A673 (cell line): ENCODE data around the gene ENTREP1. TPM values are rescaled to one million over a fixed set of nuclear protein-coding genes. Genes with fewer than 3 reads are reported as not detected.

ENCODE experiments used
- BruUV-seq: library from RNA; stranded (reverse); fragments of 400-500 nt; replicated peaks from 2 replicates; lab custom pipeline; 2021; lab: Mats Ljungman, UMichigan
- CTCF ChIA-PET: fragments of 300-600 bp; sonication (Branson Sonifier 250); formaldehyde crosslinking; loops from one replicate; lab custom pipeline; 2022; ENCODE audit warnings: antibody characterized with exemption; lab: Charles Lee
- POLR2A ChIA-PET: fragments of 300-600 bp; sonication (Branson Sonifier 250); formaldehyde crosslinking; loops from one replicate; lab custom pipeline; 2022; ENCODE audit warnings: antibody characterized with exemption; ENCODE audit not compliant: low non-redundant PET; lab: Charles Lee
- DNase-seq: peaks from one replicate; pipeline ENCODE4 v3.0.0-alpha.2; 2015; ENCODE audit warnings: low spot score
- H3K27ac ChIP-seq: fragments of 200-600 bp; sonication (generic); 2 replicates; pipeline ENCODE4 v1.5.1; 2016; ENCODE audit warnings: mixed run types, low read depth, mild to moderate bottlenecking, mixed read lengths, antibody characterized with exemption, low read length; ENCODE audit not compliant: poor library complexity, severe bottlenecking
- H3K27me3 ChIP-seq: fragments of 200-600 bp; sonication (generic); replicated peaks from 2 replicates; pipeline ENCODE4 v1.6.1; 2017; ENCODE audit warnings: mixed run types, low read depth, mild to moderate bottlenecking, mixed read lengths, antibody characterized with exemption, low read length; ENCODE audit not compliant: insufficient read depth, poor library complexity
- H3K36me3 ChIP-seq: fragments of 200-600 bp; sonication (generic); 2 replicates; pipeline ENCODE4 v1.6.1; 2016; ENCODE audit warnings: mixed run types, mild to moderate bottlenecking, mixed read lengths, antibody characterized with exemption, low read length; ENCODE audit not compliant: insufficient read depth, poor library complexity, severe bottlenecking
- H3K4me1 ChIP-seq: fragments of 200-600 bp; sonication (generic); 2 replicates; pipeline ENCODE4 v1.6.1; 2017; ENCODE audit warnings: mixed run types, mild to moderate bottlenecking, mixed read lengths, antibody characterized with exemption, low read length; ENCODE audit not compliant: insufficient read depth, poor library complexity, severe bottlenecking
- H3K4me3 ChIP-seq: fragments of 200-600 bp; sonication (generic); 2 replicates; pipeline ENCODE4 v1.5.1; 2016; ENCODE audit warnings: low read depth, mixed run types, mild to moderate bottlenecking, mixed read lengths, low read length; ENCODE audit not compliant: poor library complexity, severe bottlenecking
- H3K9me3 ChIP-seq: fragments of 200-600 bp; sonication (generic); 2 replicates; pipeline ENCODE4 v1.6.1; 2016; ENCODE audit warnings: mixed run types, low read depth, mild to moderate bottlenecking, mixed read lengths, antibody characterized with exemption, low read length; ENCODE audit not compliant: poor library complexity, severe bottlenecking
- CTCF ChIP-seq: fragments of 300-800, 200-600 bp; sonication (generic); conservative IDR thresholded peaks from 2 replicates; pipeline ENCODE4 v1.5.1; 2017; ENCODE audit warnings: low read depth, mild to moderate bottlenecking, antibody characterized with exemption, low read length, moderate library complexity, mixed read lengths
- EZH2 ChIP-seq: fragments of 200-600 bp; sonication (generic); IDR thresholded peaks from 2 replicates; pipeline ENCODE4 v1.6.1; 2017; ENCODE audit warnings: borderline replicate concordance, low read depth, mild to moderate bottlenecking, mixed read lengths, antibody characterized with exemption, low read length; ENCODE audit not compliant: poor library complexity, severe bottlenecking
- intact Hi-C: fragments of 100-400 bp; cut with micrococcal nuclease; formaldehyde crosslinking; loops from one replicate; pipeline ENCODE4 v1.10.0; 2022; ENCODE audit not compliant: unreplicated experiment
- total RNA-seq: library from RNA; stranded (reverse); gene quantifications from 2 replicates; pipeline ENCODE4 v1.2.3, GENCODE V29; 2021

The ENTREP1 gene
- total RNA-seq, 1 experiment from 2014 or later = not detected

GRCh38 chr9:69319324-69320025 lies 5.5 kb upstream of the ENTREP1 start:
- POLR2A ChIA-PET = interaction anchor here (0.6 kb wide), 1 partner anchor 603 kb away, joined by 3 read pairs; no protein-coding TSS in a partner anchor
- H3K27ac ChIP-seq = no peak overlapping the region
- H3K4me3 ChIP-seq = no peak overlapping the region
- H3K27me3 ChIP-seq = peaks cover 43% of the 10 kb centered on the region
- no peak for DNase-seq
- H3K9me3 ChIP-seq = no peaks in the 10 kb centered on the region
- CTCF ChIA-PET = no interaction called here
- no TSS peak for BruUV-seq
- intact Hi-C loops = no loop called here
- TF ChIP-seq CTCF = no peak
- TF ChIP-seq EZH2 = no peak
- H3K4me1 ChIP-seq = no peaks in the 10 kb centered on the region
- no peaks in the 10 kb centered on the region for H3K36me3 ChIP-seq

GRCh38 chr9:69322256-69322655 lies 2.8 kb upstream of the ENTREP1 start:
- TF ChIP-seq EZH2 (no peak), CTCF (no peak)
- no peak for DNase-seq
- no TSS peak for BruUV-seq
- no peak overlapping the region for H3K27ac ChIP-seq
- peaks cover 67% of the 10 kb centered on the region for H3K27me3 ChIP-seq
- H3K4me1 ChIP-seq = no peaks in the 10 kb centered on the region
- H3K9me3 ChIP-seq = no peaks in the 10 kb centered on the region
- no peak overlapping the region for H3K4me3 ChIP-seq
- H3K36me3 ChIP-seq = no peaks in the 10 kb centered on the region
- intact Hi-C loops = no loop called here
- POLR2A ChIA-PET = no interaction called here
- CTCF ChIA-PET = no interaction called here

GRCh38 chr9:69323861-69324260 lies 1.2 kb upstream of the ENTREP1 start:
- no TSS peak for BruUV-seq
- TF ChIP-seq EZH2 = no peak
- TF ChIP-seq CTCF = no peak
- Histone ChIP-seq H3K27me3 (peaks cover 82% of the 10 kb centered on the region), H3K4me3 (no peak overlapping the region), H3K36me3 (no peaks in the 10 kb centered on the region), H3K9me3 (no peaks in the 10 kb centered on the region), H3K27ac (no peak overlapping the region), H3K4me1 (no peaks in the 10 kb centered on the region)
- CTCF ChIA-PET = no interaction called here
- POLR2A ChIA-PET = no interaction called here
- no peak for DNase-seq
- intact Hi-C loops = no loop called here
